ENCODE data around the gene DRC7. TPM values are rescaled to one million over a fixed set of nuclear protein-coding genes. Genes with fewer than 3 reads are reported as not detected.

The DRC7 gene
- total and polyA plus RNA-seq, 10 of the 15 experiments (the other 5 are each of a cell fraction or from before 2014, with no cell fraction given) = 0.06 to 0.49 (median 0.14) TPM; not detected in 4

DNA sequence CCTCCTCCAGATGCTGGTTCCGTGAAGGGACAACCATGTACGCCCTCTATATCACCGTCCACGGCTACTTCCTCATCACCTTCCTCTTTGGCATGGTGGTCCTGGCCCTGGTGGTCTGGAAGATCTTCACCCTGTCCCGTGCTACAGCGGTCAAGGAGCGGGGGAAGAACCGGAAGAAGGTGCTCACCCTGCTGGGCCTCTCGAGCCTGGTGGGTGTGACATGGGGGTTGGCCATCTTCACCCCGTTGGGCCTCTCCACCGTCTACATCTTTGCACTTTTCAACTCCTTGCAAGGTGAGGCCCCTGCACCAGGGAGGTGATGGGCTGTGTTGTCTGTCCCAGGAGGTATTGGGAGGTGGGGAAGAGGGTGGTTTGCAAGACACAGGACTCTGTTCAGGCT lies 9.0 kb upstream of the DRC7 start (continued):
- TF ChIP-seq, protein P1, sequence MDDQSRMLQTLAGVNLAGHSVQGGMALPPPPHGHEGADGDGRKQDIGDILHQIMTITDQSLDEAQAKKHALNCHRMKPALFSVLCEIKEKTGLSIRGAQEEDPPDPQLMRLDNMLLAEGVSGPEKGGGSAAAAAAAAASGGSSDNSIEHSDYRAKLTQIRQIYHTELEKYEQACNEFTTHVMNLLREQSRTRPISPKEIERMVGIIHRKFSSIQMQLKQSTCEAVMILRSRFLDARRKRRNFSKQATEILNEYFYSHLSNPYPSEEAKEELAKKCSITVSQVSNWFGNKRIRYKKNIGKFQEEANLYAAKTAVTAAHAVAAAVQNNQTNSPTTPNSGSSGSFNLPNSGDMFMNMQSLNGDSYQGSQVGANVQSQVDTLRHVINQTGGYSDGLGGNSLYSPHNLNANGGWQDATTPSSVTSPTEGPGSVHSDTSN (IDR thresholded peaks at IDR 0.05; ENCODE audit: insufficient replicate concordance, low read depth, low read length) = no peak
- TF ChIP-seq ASH2L (IDR thresholded peaks at IDR 0.05; ENCODE audit: borderline replicate concordance, low read depth) (no peak), CHD4 (IDR thresholded peaks at IDR 0.05) (no peak), ZBED1 (IDR thresholded peaks at IDR 0.05; ENCODE audit: borderline replicate concordance) (no peak), DPF2 (IDR thresholded peaks at IDR 0.05) (no peak), NRF1 (conservative IDR thresholded peaks at IDR 0.05; ENCODE audit: low read depth, low read length) (no peak), IKZF1 (conservative IDR thresholded peaks at IDR 0.05) (no peak), ZSCAN29 (IDR thresholded peaks at IDR 0.05) (no peak), SREBF1 (IDR thresholded peaks at IDR 0.05; ENCODE audit: low read length) (no peak), CREB1 (IDR thresholded peaks at IDR 0.05; ENCODE audit: low read depth) (no peak), KLF5 (IDR thresholded peaks at IDR 0.05; ENCODE audit: partially characterized antibody) (no peak), MTA2 (IDR thresholded peaks at IDR 0.05; ENCODE audit: low read depth) (no peak), FOS (IDR thresholded peaks at IDR 0.05; ENCODE audit: borderline replicate concordance, extremely low read depth, insufficient read length) (no peak), CBX5 (IDR thresholded peaks at IDR 0.05; ENCODE audit: low read depth) (no peak)

- ChIA-PET SMC1A (ENCODE audit: uncharacterized antibody, unreplicated experiment) (interaction anchor here (0.8 kb wide), 1 partner anchor 121 kb away, joined by 3 read pairs; no protein-coding TSS in a partner anchor), RAD21 (ENCODE audit: unreplicated experiment) (no interaction called here), POLR2A (no interaction called here), CTCF (no interaction called here)
- Histone ChIP-seq H3K4me1 (ENCODE audit: control insufficient read depth, insufficient read depth, low read length) (peaks cover 17% of the 10 kb centered on the region), H3K79me2 (ENCODE audit: control insufficient read depth, insufficient read depth, low read length) (no peaks in the 10 kb centered on the region), H2AFZ (ENCODE audit: control insufficient read depth, low read depth, low read length) (no peak overlapping the region), H3K27me3 (replicated peaks in 1 of 2; ENCODE audit: control insufficient read depth in 2 of 2, insufficient read depth in 2 of 2, low read length in 1 of 2) (no peaks in the 10 kb centered on the region), H4K20me1 (ENCODE audit: control insufficient read depth, insufficient read depth) (no peaks in the 10 kb centered on the region), H3K27ac (ENCODE audit: control insufficient read depth, insufficient read depth) (no peak overlapping the region), H3K9me3 (replicated peaks; ENCODE audit: control insufficient read depth, insufficient read depth, low read length) (no peaks in the 10 kb centered on the region), H3K4me2 (ENCODE audit: control insufficient read depth, insufficient read depth) (no peak overlapping the region), H3K4me3 (no peak overlapping the region), H3K9ac (ENCODE audit: control insufficient read depth, insufficient read depth, low read length) (no peak overlapping the region), H3K36me3 (ENCODE audit: control insufficient read depth in 2 of 2, insufficient read depth in 2 of 2, low read length in 1 of 2) (no peaks in the 10 kb centered on the region)
- ATAC-seq (no peak), FAIRE-seq (no peak), DNase-seq (ENCODE audit: low read depth, low spot score) (no peak)
- WGBS (ENCODE audit: insufficient coverage, insufficient replicate concordance, low lambda C conversion rate, missing lambda C conversion rate) = 38% methylated on average over 4 of the region's 4 CpGs
- no TSS peak for BruUV-seq (replicated peaks)
- in situ Hi-C loops (cut with MboI) (no loop called here), intact Hi-C loops (cut with micrococcal nuclease; ENCODE audit: unreplicated experiment) (no loop called here)
- TF ChIP-seq TARDBP (IDR thresholded peaks at IDR 0.05; ENCODE audit: borderline replicate concordance) (no peak), FOS (IDR thresholded peaks at IDR 0.05; ENCODE audit: borderline replicate concordance, extremely low read depth, insufficient read length) (no peak), NFXL1 (IDR thresholded peaks at IDR 0.05; ENCODE audit: borderline replicate concordance) (no peak), STAT1 (conservative IDR thresholded peaks at IDR 0.05) (no peak), CBX3 (IDR thresholded peaks at IDR 0.05; ENCODE audit: borderline replicate concordance, low read depth) (no peak)
- TF ChIP-seq, protein P2, sequence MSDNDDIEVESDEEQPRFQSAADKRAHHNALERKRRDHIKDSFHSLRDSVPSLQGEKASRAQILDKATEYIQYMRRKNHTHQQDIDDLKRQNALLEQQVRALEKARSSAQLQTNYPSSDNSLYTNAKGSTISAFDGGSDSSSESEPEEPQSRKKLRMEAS (IDR thresholded peaks at IDR 0.05; ENCODE audit: low read depth, low read length) = no peak
Observed at GRCh38 chr16:57686577-57686976, 8.0 kb upstream of the DRC7 start.
